Caco-2 (cell line): Measurements from ENCODE around the gene OR10G7. TPM values are rescaled to one million over a fixed set of nuclear protein-coding genes. Genes with fewer than 3 reads are reported as not detected.

Experiments
- BruUV-seq: library from RNA; stranded (reverse); fragments of 400-500 nt; replicated peaks from 2 replicates; lab custom pipeline; 2021; lab: Mats Ljungman, UMichigan
- CTCF ChIA-PET: fragments of 300-600 bp; sonication (Branson Sonifier 250); formaldehyde crosslinking; loops from one replicate; lab custom pipeline; 2022; ENCODE audit warnings: antibody characterized with exemption; lab: Charles Lee
- POLR2A ChIA-PET: fragments of 300-600 bp; sonication (Branson Sonifier 250); formaldehyde crosslinking; loops from one replicate; lab custom pipeline; 2022; ENCODE audit warnings: antibody characterized with exemption; lab: Charles Lee
- DNase-seq, 2 experiments: peaks; one replicate each; pipeline versions ENCODE4 v3.0.0 to v3.0.0-alpha.2; 2020 to 2022
- H3K27me3 ChIP-seq: replicated peaks from 2 replicates; pipeline ENCODE4 v1.6.0; 2011; ENCODE audit warnings: low read length; ENCODE audit not compliant: control insufficient read depth, insufficient read depth
- H3K36me3 ChIP-seq: 2 replicates; pipeline ENCODE4 v1.5.1; 2011; ENCODE audit warnings: low read length; ENCODE audit not compliant: control insufficient read depth, insufficient read depth
- H3K4me1 ChIP-seq: fragments of 250-450 bp; sonication (Bioruptor Pico); 2 replicates; pipeline ENCODE4 v1.5.1; 2020; ENCODE audit warnings: mild to moderate bottlenecking
- H3K4me3 ChIP-seq: 2 replicates; pipeline ENCODE4 v1.5.1; 2011; ENCODE audit warnings: low read depth, mild to moderate bottlenecking, control low read depth, low read length
- H3K9me3 ChIP-seq: fragments of 250-450 bp; sonication (Bioruptor Pico); 2 replicates; pipeline ENCODE4 v1.5.1; 2020; ENCODE audit warnings: mild to moderate bottlenecking, moderate library complexity
- H3K27ac Mint-ChIP-seq: one replicate; pipeline ENCODE4 v1.8.0; 2022; ENCODE audit warnings: mixed read lengths; ENCODE audit not compliant: unreplicated experiment
- H3K27me3 Mint-ChIP-seq: one replicate; pipeline ENCODE4 v1.8.0; 2022; ENCODE audit warnings: mixed read lengths; ENCODE audit not compliant: insufficient read depth, unreplicated experiment
- H3K36me3 Mint-ChIP-seq: one replicate; pipeline ENCODE4 v1.8.0; 2022; ENCODE audit warnings: mild to moderate bottlenecking, mixed read lengths; ENCODE audit not compliant: insufficient read depth, unreplicated experiment
- H3K4me1 Mint-ChIP-seq: one replicate; pipeline ENCODE4 v1.8.0; 2022; ENCODE audit warnings: low read depth, mixed read lengths; ENCODE audit not compliant: unreplicated experiment
- H3K4me3 Mint-ChIP-seq: one replicate; pipeline ENCODE4 v1.8.0; 2022; ENCODE audit warnings: mild to moderate bottlenecking, moderate library complexity, mixed read lengths; ENCODE audit not compliant: unreplicated experiment
- H3K9me3 Mint-ChIP-seq: one replicate; pipeline ENCODE4 v1.8.0; 2022; ENCODE audit warnings: mixed read lengths; ENCODE audit not compliant: unreplicated experiment
- CTCF ChIP-seq, 2 experiments: fragments of 200-600 bp in 1 of 2; IDR thresholded peaks; 1 replicate in 1 of 2; 2 replicates in 1 of 2; pipeline versions ENCODE4 v1.5.1 to v1.8.0; 2011 to 2022; ENCODE audit warnings: antibody characterized with exemption in 1 of 2, control low read depth in 1 of 2, inconsistent platforms in 1 of 2, low read depth in 1 of 2, low read length in 1 of 2, mild to moderate bottlenecking in 1 of 2, moderate library complexity in 1 of 2; ENCODE audit not compliant: insufficient read depth in 1 of 2, severe bottlenecking in 1 of 2, unreplicated experiment in 1 of 2
- intact Hi-C: fragments of 100-400 bp; cut with micrococcal nuclease; formaldehyde crosslinking; loops from one replicate; pipeline ENCODE4 v1.10.0; 2022; ENCODE audit not compliant: unreplicated experiment
- total RNA-seq: library from RNA; stranded (reverse); gene quantifications from 2 replicates; pipeline ENCODE4 v1.2.3, GENCODE V29; 2022

Gene OR10G7
- total RNA-seq, 1 experiment from 2014 or later: not detected

- intact Hi-C loops: loop anchor here (2.0 to 10.0 kb wide), 4 partner anchors 45 to 335 kb away; partner anchors contain the start of genes OR8D2, VWA5A and ZNF202
- H3K27me3 ChIP-seq: peaks cover 2% of the 10 kb centered on the region
- peak; percentile 67 to 88 for TF ChIP-seq CTCF (IDR thresholded peaks at IDR 0.05; ENCODE audit: insufficient read depth in 1 of 2, low read depth in 1 of 2, low read length in 1 of 2, severe bottlenecking in 1 of 2, unreplicated experiment in 1 of 2)
- no peak overlapping the region for H3K27ac Mint-ChIP-seq
- POLR2A ChIA-PET: no interaction called here
- no peak overlapping the region for H3K4me3 Mint-ChIP-seq
- H3K4me1 ChIP-seq: no peaks in the 10 kb centered on the region
- peaks cover 29% of the 10 kb centered on the region for H3K27me3 Mint-ChIP-seq
- H3K4me3 ChIP-seq: no peak overlapping the region
- no peaks in the 10 kb centered on the region for H3K36me3 Mint-ChIP-seq
- DNase-seq: peak; percentile 74 to 79
- CTCF ChIA-PET: interaction anchor here (0.7 to 1.8 kb wide), 5 partner anchors 11 to 271 kb away, joined by 3 to 8 read pairs (median 3); no protein-coding TSS in a partner anchor
- H3K9me3 ChIP-seq: no peaks in the 10 kb centered on the region
- no peaks in the 10 kb centered on the region for H3K9me3 Mint-ChIP-seq
- H3K4me1 Mint-ChIP-seq: no peaks in the 10 kb centered on the region
- no TSS peak for BruUV-seq
- no peaks in the 10 kb centered on the region for H3K36me3 ChIP-seq
These were observed 28.6 kb upstream of the OR10G7 start for GRCh38 chr11:124069429-124070401.

- no peaks in the 10 kb centered on the region for H3K4me1 ChIP-seq
- no TSS peak for BruUV-seq
- Mint-ChIP-seq H3K27ac (no peak overlapping the region), H3K4me3 (no peak overlapping the region), H3K36me3 (no peaks in the 10 kb centered on the region), H3K27me3 (peaks cover 29% of the 10 kb centered on the region), H3K4me1 (no peaks in the 10 kb centered on the region), H3K9me3 (no peaks in the 10 kb centered on the region)
- TF ChIP-seq CTCF (IDR thresholded peaks at IDR 0.05; ENCODE audit: insufficient read depth in 1 of 2, low read depth in 1 of 2, low read length in 1 of 2, severe bottlenecking in 1 of 2, unreplicated experiment in 1 of 2): no peak
- intact Hi-C loops: no loop called here
- no peak for DNase-seq
- H3K36me3 ChIP-seq: no peaks in the 10 kb centered on the region
- ChIA-PET POLR2A (no interaction called here), CTCF (interaction anchor here (0.7 to 1.8 kb wide), 3 partner anchors 55 to 270 kb away, joined by 3 to 8 read pairs (median 3); no protein-coding TSS in a partner anchor)
- H3K4me3 ChIP-seq: no peak overlapping the region
- peaks cover 2% of the 10 kb centered on the region for H3K27me3 ChIP-seq
- H3K9me3 ChIP-seq: no peaks in the 10 kb centered on the region
These were observed 27.5 kb upstream of the OR10G7 start for GRCh38 chr11:124068601-124069110.

- no peaks in the 10 kb centered on the region for H3K36me3 Mint-ChIP-seq
- no peaks in the 10 kb centered on the region for H3K4me1 ChIP-seq
- POLR2A ChIA-PET: no interaction called here
- no peak overlapping the region for H3K4me3 Mint-ChIP-seq
- H3K36me3 ChIP-seq: no peaks in the 10 kb centered on the region
- H3K9me3 ChIP-seq: no peaks in the 10 kb centered on the region; the same call in 1 of the 2 replicates
- CTCF ChIA-PET: no interaction called here
- H3K27me3 Mint-ChIP-seq: peaks cover 19% of the 10 kb centered on the region
- no peak overlapping the region for H3K4me3 ChIP-seq
- no peak for DNase-seq
- H3K9me3 Mint-ChIP-seq: no peaks in the 10 kb centered on the region
- no peak overlapping the region for H3K27ac Mint-ChIP-seq
- no TSS peak for BruUV-seq
- no peaks in the 10 kb centered on the region for H3K27me3 ChIP-seq
- no peaks in the 10 kb centered on the region for H3K4me1 Mint-ChIP-seq
- intact Hi-C loops: no loop called here
- TF ChIP-seq CTCF (IDR thresholded peaks at IDR 0.05; ENCODE audit: insufficient read depth in 1 of 2, low read depth in 1 of 2, low read length in 1 of 2, severe bottlenecking in 1 of 2, unreplicated experiment in 1 of 2): no peak
These were observed 11.8 kb upstream of the OR10G7 start for GRCh38 chr11:124052966-124053365.
